B cell (primary cell): ENCODE results near the gene CCDC38. TPM values are rescaled to one million over a fixed set of nuclear protein-coding genes. Genes with fewer than 3 reads are reported as not detected.

Source experiments
- ATAC-seq: fragments of 200-7000 bp; cut with Tn5 transposase; one replicate; pipeline ENCODE4 v1.10.0; 2021; ENCODE audit warnings: low read depth, mild to moderate bottlenecking, moderate number of reproducible peaks, moderate library complexity
- CTCF ChIA-PET: fragments of 350-600 bp; sonication (Branson Sonifier 250); formaldehyde crosslinking; loops from one replicate; lab custom pipeline; 2021; ENCODE audit warnings: antibody characterized with exemption, inconsistent platforms; lab: Charles Lee
- POLR2A ChIA-PET: fragments of 350-600 bp; sonication (Branson Sonifier 250); formaldehyde crosslinking; loops from one replicate; lab custom pipeline; 2021; ENCODE audit warnings: antibody characterized with exemption; lab: Charles Lee
- DNase-seq: peaks from one replicate; pipeline ENCODE4 v3.0.0; 2013
- H2AFZ ChIP-seq: 2 replicates; pipeline ENCODE4 v1.6.1; 2012; ENCODE audit warnings: mild to moderate bottlenecking, low read depth, low read length; ENCODE audit not compliant: insufficient read depth, poor library complexity, severe bottlenecking
- H3K27ac ChIP-seq, 2 donors: 1 replicate in 1 of 2; 2 replicates in 1 of 2; pipeline ENCODE4 v1.5.1; 2012 to 2013; ENCODE audit warnings: low read length in 2 of 2, mild to moderate bottlenecking in 2 of 2, moderate library complexity in 1 of 2
- H3K27me3 ChIP-seq, 4 experiments: fragments of 200-600 bp in 1 of 4; sonication (generic) in 1 of 4; replicated peaks in 1 of 4; 1 replicate in 2 of 4; 2 replicates in 2 of 4; pipeline versions ENCODE4 v1.6.1 to v1.7.0; 2013 to 2016; ENCODE audit warnings: low read length in 3 of 4, mild to moderate bottlenecking in 2 of 4, mixed read lengths in 1 of 4, moderate library complexity in 1 of 4; ENCODE audit not compliant: insufficient read depth in 4 of 4, control insufficient read depth in 3 of 4; ENCODE audit errors: control extremely low read depth in 1 of 4
- H3K36me3 ChIP-seq, 2 experiments: replicated peaks in 1 of 2; 1 replicate in 1 of 2; 2 replicates in 1 of 2; pipeline versions ENCODE4 v1.6.1 to v1.7.1; 2013; ENCODE audit warnings: low read length in 1 of 2; ENCODE audit not compliant: insufficient read depth in 2 of 2, control insufficient read depth in 1 of 2; ENCODE audit errors: control extremely low read depth in 1 of 2, extremely low read depth in 1 of 2
- H3K4me1 ChIP-seq, 2 donors: fragments of 200-600 bp in 1 of 2; sonication (generic) in 1 of 2; 1 replicate in 1 of 2; 2 replicates in 1 of 2; pipeline versions ENCODE4 v1.5.1 to v1.6.1; 2013 to 2017; ENCODE audit warnings: low read length in 2 of 2; ENCODE audit not compliant: control insufficient read depth in 2 of 2, insufficient read depth in 2 of 2
- H3K4me2 ChIP-seq: replicated peaks from 2 replicates; pipeline ENCODE3; 2012; ENCODE audit warnings: mild to moderate bottlenecking, low read depth, low read length; ENCODE audit not compliant: poor library complexity, severe bottlenecking
- H3K4me3 ChIP-seq, 5 experiments: fragments of 200-600 bp in 1 of 5; sonication (generic) in 1 of 5; 1 replicate in 3 of 5; 2 replicates in 2 of 5; pipeline versions ENCODE4 v1.5.1 to v1.7.0; 2011 to 2016; ENCODE audit warnings: low read length in 4 of 5, mild to moderate bottlenecking in 4 of 5, low read depth in 2 of 5, control low read depth in 1 of 5, moderate library complexity in 1 of 5; ENCODE audit not compliant: insufficient read depth in 1 of 5; ENCODE audit errors: control extremely low read depth in 1 of 5, extremely low read depth in 1 of 5
- H3K79me2 ChIP-seq: fragments of 200-600 bp; sonication (generic); one replicate; pipeline ENCODE4 v1.6.0; 2016; ENCODE audit warnings: low read length; ENCODE audit not compliant: control insufficient read depth, insufficient read depth
- H3K9ac ChIP-seq: fragments of 200-600 bp; sonication (generic); 2 replicates; pipeline ENCODE4 v1.6.1; 2017; ENCODE audit warnings: mild to moderate bottlenecking, low read length, moderate library complexity
- H3K9me3 ChIP-seq, 3 donors: one replicate each; pipeline versions ENCODE4 v1.6.1 to v1.7.1; 2013; ENCODE audit warnings: low read length in 2 of 3; ENCODE audit not compliant: control insufficient read depth in 2 of 3, insufficient read depth in 1 of 3; ENCODE audit errors: control extremely low read depth in 1 of 3
- H4K20me1 ChIP-seq: 2 replicates; pipeline ENCODE4 v1.6.0; 2012; ENCODE audit warnings: mild to moderate bottlenecking, low read length; ENCODE audit not compliant: insufficient read depth, control insufficient read depth, poor library complexity, severe bottlenecking
- H3K27ac Mint-ChIP-seq: one replicate; pipeline ENCODE4 v1.8.0; 2021; ENCODE audit warnings: mixed read lengths
- H3K27me3 Mint-ChIP-seq: one replicate; pipeline ENCODE4 v1.8.0; 2021; ENCODE audit warnings: mixed read lengths
- H3K4me1 Mint-ChIP-seq: one replicate; pipeline ENCODE4 v1.8.0; 2021; ENCODE audit warnings: mixed read lengths
- H3K4me3 Mint-ChIP-seq: one replicate; pipeline ENCODE4 v1.8.0; 2021; ENCODE audit warnings: mixed read lengths
- H3K9me3 Mint-ChIP-seq: one replicate; pipeline ENCODE4 v1.8.0; 2022; ENCODE audit warnings: mixed read lengths; ENCODE audit not compliant: insufficient read depth
- CTCF ChIP-seq: fragments of 200-600 bp; IDR thresholded peaks from one replicate; pipeline ENCODE4 v1.8.0; 2022; ENCODE audit warnings: antibody characterized with exemption, mild to moderate bottlenecking
- EZH2 ChIP-seq: IDR thresholded peaks from 2 replicates; pipeline ENCODE4 v1.6.1; 2012; ENCODE audit warnings: borderline replicate concordance, low read depth, mild to moderate bottlenecking, moderate library complexity, low read length; ENCODE audit not compliant: insufficient read depth, poor library complexity, severe bottlenecking
- WGBS: methylation state at CpG from one replicate; pipeline ENCODE4 v1.1.5; 2013; ENCODE audit warnings: missing lambda C conversion rate; ENCODE audit not compliant: insufficient coverage; 5-methylcytosine and 5-hydroxymethylcytosine counted together
- intact Hi-C: fragments of 100-400 bp; cut with micrococcal nuclease; formaldehyde crosslinking; loops from one replicate; pipeline ENCODE4 v1.10.0; 2022
- polyA plus RNA-seq: library from polyadenylated mRNA; depleted of rRNA; stranded (reverse); fragments of >200 nt; gene quantifications from 2 replicates; pipeline ENCODE4 v1.2.3, GENCODE V29; 2012
- total RNA-seq, 2 donors: library from RNA; stranded (reverse); fragments of 120-200 nt in 1 of 2; gene quantifications; 1 replicate in 1 of 2; 2 replicates in 1 of 2; pipeline versions ENCODE4 v1.2.3 to v1.2.4, GENCODE V29; 2013 to 2022

Gene CCDC38
- total and polyA plus RNA-seq, 2 donors (not counting 1 experiment from before 2014, with no cell fraction given) = 1.3 TPM; not detected in 1

- Histone ChIP-seq H3K27ac (peak overlapping the region; percentile 83 to 95), H3K36me3 (peaks cover 2 to 31% of the 10 kb centered on the region in 2 experiments), H3K27me3 (peaks cover 0 to 7% (median 5%) of the 10 kb centered on the region in 4 experiments), H3K9ac (peak overlapping the region; percentile 96), H3K79me2 (peaks cover 49% of the 10 kb centered on the region), H3K4me3 (peak overlapping the region; percentile 70 to 89 (median 76)), H4K20me1 (no peaks in the 10 kb centered on the region), H3K4me2 (peak overlapping the region; percentile 88), H3K9me3 (no peaks in the 10 kb centered on the region), H2AFZ (peak overlapping the region; percentile 91), H3K4me1 (peaks cover 24 to 28% of the 10 kb centered on the region in 2 donors)
- H3K9me3 Mint-ChIP-seq = no peaks in the 10 kb centered on the region
- intact Hi-C loops = loop anchor here (2.0 to 10.0 kb wide), 6 partner anchors 83 to 643 kb away; partner anchors contain the start of genes AMDHD1, CCDC38, CFAP54 and ELK3
- WGBS = 3% methylated on average over 11 of the region's 13 CpGs
- DNase-seq (no peak), ATAC-seq (no peak)
- peaks cover 8% of the 10 kb centered on the region for H3K27me3 Mint-ChIP-seq
- H3K27ac Mint-ChIP-seq = no peak overlapping the region
- H3K4me3 Mint-ChIP-seq = no peak overlapping the region
- peaks cover 15% of the 10 kb centered on the region for H3K4me1 Mint-ChIP-seq
- CTCF ChIA-PET = interaction anchor here (0.8 kb wide), 1 partner anchor 139 kb away, joined by 3 read pairs; no protein-coding TSS in a partner anchor
- POLR2A ChIA-PET = no interaction called here
- TF ChIP-seq CTCF (peak; percentile 3), EZH2 (no peak)
Measured at GRCh38 chr12:95859344-95859816, 83.0 kb downstream of the CCDC38 start.
